ENCODE data around the gene ARID5A.

DNA sequence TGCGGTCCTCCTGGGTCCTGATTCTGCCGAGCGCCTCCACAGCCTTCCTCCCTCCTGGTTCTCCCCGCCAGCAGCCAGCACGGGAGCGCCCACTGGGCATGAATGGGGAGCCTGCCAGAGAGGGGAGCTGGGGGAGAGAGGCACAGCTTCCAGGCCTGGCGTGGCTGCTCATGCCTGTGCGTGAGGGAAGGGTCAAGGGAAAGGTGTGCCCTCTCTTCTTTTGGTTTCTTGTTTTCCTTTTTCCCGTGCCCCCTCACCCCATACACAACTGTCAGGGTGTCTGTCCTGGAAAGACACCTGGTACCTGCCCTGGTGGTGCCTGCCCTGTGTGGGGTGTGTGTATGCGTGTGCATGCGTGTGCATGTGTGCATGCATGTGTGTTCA, 26.7 kb upstream of the ARID5A start:
- no peak for TF ChIP-seq EZH2 (IDR thresholded peaks at IDR 0.05; ENCODE audit: insufficient read depth, poor library complexity, severe bottlenecking)
- TF ChIP-seq EZH2phosphoT487 (IDR thresholded peaks at IDR 0.05; ENCODE audit: insufficient read depth, low read depth) = no peak

All from GM23248 (cell line).